ENCODE data around the gene NAV2.

NAV2 gene

DNA sequence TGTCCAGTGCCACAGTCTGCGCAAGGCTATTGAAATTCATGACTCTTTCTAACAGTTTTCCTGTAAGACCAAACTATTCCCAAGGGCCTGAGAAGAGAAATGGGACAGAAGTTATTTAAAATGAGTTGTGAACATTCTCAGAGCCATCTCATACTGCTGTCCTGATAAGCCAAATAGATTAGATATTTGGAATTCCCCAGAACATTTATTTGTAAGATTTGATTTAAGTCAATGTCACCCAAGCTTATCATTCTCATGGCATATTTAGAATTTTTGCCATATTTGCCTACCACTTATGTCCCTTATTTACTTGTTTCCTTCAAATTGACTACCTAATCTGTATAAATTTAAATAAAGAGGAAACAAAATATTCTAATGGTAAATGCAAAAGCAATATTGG lies 82.4 kb downstream of the NAV2 start:
- Histone ChIP-seq H3K27ac (no peak overlapping the region), H3K27me3 (no peaks in the 10 kb centered on the region), H3K36me3 (no peaks in the 10 kb centered on the region), H3K4me1 (ENCODE audit: control insufficient read depth in 1 of 2, insufficient read depth in 1 of 2, low read depth in 1 of 2, low read length in 1 of 2) (no peaks in the 10 kb centered on the region), H3K4me3 (ENCODE audit: low read depth in 1 of 2, low read length in 1 of 2) (no peak overlapping the region), H3K9me3 (no peaks in the 10 kb centered on the region)
- no peak for TF ChIP-seq CTCF (IDR thresholded peaks at IDR 0.05)

DNA sequence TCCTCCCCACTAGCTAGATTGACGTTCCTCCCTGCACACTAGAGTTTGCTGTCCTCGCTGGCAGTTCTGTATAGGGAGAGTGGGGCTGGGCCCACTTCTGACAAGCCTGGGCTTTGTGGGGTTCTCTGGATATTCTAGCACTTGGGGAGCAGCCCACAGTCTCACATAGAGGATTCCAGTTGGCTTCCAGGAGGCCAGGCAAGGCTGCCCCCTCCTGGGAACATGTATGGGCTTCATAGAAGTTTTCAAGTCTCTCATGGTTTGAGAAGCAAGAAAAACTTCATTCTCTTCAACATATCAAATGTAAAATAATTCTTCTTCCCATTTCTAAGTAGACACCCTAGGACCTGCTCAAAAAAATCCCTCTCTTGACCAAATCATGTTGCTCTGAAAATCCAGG lies 87.5 kb downstream of the NAV2 start:
- Histone ChIP-seq H3K4me1 (ENCODE audit: control insufficient read depth in 1 of 2, insufficient read depth in 1 of 2, low read depth in 1 of 2, low read length in 1 of 2) (no peaks in the 10 kb centered on the region), H3K4me3 (ENCODE audit: low read depth in 1 of 2, low read length in 1 of 2) (no peak overlapping the region), H3K36me3 (no peaks in the 10 kb centered on the region), H3K9me3 (no peaks in the 10 kb centered on the region), H3K27ac (no peak overlapping the region), H3K27me3 (no peaks in the 10 kb centered on the region)
- no peak for TF ChIP-seq CTCF (IDR thresholded peaks at IDR 0.05)

- H3K4me3 ChIP-seq (ENCODE audit: low read depth in 1 of 2, low read length in 1 of 2): no peak overlapping the region
- no peaks in the 10 kb centered on the region for H3K27me3 ChIP-seq
- H3K4me1 ChIP-seq (ENCODE audit: control insufficient read depth in 1 of 2, insufficient read depth in 1 of 2, low read depth in 1 of 2, low read length in 1 of 2): no peaks in the 10 kb centered on the region
- no peak for TF ChIP-seq CTCF (IDR thresholded peaks at IDR 0.05)
- no peaks in the 10 kb centered on the region for H3K9me3 ChIP-seq
- H3K27ac ChIP-seq: no peak overlapping the region
- H3K36me3 ChIP-seq: no peaks in the 10 kb centered on the region
Observed at GRCh38 chr11:19800714-19801519, 88.3 kb downstream of the NAV2 start.

DNA sequence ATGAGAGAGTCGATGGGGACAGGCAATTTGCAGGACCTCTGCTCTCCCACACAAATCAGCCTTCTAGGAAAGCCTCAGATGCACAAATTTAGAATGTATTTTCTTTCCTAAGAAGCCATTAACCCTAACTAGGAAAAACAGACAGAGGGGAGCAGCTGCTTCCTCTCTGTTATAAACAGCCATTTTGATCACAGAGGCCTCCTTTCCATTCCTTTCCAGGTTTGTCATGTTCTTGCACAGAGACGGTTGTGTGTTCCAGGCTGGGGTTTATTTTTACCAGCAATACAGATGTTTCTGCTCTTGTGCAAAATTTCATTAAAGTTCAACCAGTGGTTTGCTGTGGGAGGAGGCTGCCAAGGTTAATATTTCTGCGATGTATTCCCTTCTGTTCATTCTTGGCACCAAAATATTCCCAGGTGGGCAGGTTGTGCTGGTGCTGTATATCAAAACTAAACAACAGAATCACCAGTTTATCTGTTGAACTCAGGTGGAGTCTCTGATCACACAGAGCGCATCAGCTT lies 90.2 kb downstream of the NAV2 start:
- Histone ChIP-seq H3K27me3 (peaks cover 6% of the 10 kb centered on the region), H3K27ac (no peak overlapping the region), H3K4me1 (ENCODE audit: control insufficient read depth in 1 of 2, insufficient read depth in 1 of 2, low read depth in 1 of 2, low read length in 1 of 2) (no peaks in the 10 kb centered on the region), H3K4me3 (ENCODE audit: low read depth in 1 of 2, low read length in 1 of 2) (no peak overlapping the region), H3K36me3 (no peaks in the 10 kb centered on the region), H3K9me3 (no peaks in the 10 kb centered on the region)
- no peak for TF ChIP-seq CTCF (IDR thresholded peaks at IDR 0.05)

DNA sequence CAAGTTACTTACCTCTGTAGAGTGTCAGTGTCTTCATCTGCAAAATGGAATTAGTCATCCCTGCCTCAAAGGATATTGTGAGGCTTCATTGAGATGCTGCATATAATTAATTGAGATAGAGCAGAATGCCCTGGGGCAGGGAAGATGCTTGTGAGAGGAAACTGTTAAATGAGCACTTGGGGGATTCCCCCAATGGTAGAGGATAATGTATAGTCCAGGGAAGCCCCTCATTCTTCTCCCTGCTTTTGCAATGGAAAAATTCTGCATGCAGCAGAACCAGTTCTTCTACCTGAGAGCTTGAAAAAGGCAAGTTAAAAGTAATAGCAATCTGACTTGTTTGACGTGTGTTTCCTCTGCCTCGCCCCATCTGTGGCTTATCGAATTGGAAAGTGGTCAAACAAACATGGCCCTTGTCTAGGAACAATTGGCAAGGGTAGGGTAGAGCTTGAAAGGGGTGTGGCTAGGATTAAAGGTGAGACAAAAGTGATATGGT lies 90.9 kb downstream of the NAV2 start:
- TF ChIP-seq CTCF (IDR thresholded peaks at IDR 0.05): no peak
- no peaks in the 10 kb centered on the region for H3K9me3 ChIP-seq
- H3K36me3 ChIP-seq: no peaks in the 10 kb centered on the region
- peaks cover 6% of the 10 kb centered on the region for H3K27me3 ChIP-seq
- H3K4me1 ChIP-seq (ENCODE audit: control insufficient read depth in 1 of 2, insufficient read depth in 1 of 2, low read depth in 1 of 2, low read length in 1 of 2): no peaks in the 10 kb centered on the region
- H3K4me3 ChIP-seq (ENCODE audit: low read depth in 1 of 2, low read length in 1 of 2): no peak overlapping the region
- no peak overlapping the region for H3K27ac ChIP-seq

Data from neutrophil (primary cell).